Measurements from ENCODE around the gene P2RX1. TPM values are rescaled to one million over a fixed set of nuclear protein-coding genes. Genes with fewer than 3 reads are reported as not detected.

The P2RX1 gene
- total RNA-seq, 1 donor from 2014 or later: not detected

- Mint-ChIP-seq H3K36me3 (ENCODE audit: unreplicated experiment) (no peaks in the 10 kb centered on the region), H3K4me1 (ENCODE audit: unreplicated experiment) (peaks cover 6% of the 10 kb centered on the region), H3K9me3 (ENCODE audit: unreplicated experiment) (no peaks in the 10 kb centered on the region), H3K27ac (ENCODE audit: unreplicated experiment) (no peak overlapping the region), H3K27me3 (ENCODE audit: unreplicated experiment) (no peaks in the 10 kb centered on the region), H3K4me3 (ENCODE audit: unreplicated experiment) (no peak overlapping the region)
- TF ChIP-seq, protein P1, sequence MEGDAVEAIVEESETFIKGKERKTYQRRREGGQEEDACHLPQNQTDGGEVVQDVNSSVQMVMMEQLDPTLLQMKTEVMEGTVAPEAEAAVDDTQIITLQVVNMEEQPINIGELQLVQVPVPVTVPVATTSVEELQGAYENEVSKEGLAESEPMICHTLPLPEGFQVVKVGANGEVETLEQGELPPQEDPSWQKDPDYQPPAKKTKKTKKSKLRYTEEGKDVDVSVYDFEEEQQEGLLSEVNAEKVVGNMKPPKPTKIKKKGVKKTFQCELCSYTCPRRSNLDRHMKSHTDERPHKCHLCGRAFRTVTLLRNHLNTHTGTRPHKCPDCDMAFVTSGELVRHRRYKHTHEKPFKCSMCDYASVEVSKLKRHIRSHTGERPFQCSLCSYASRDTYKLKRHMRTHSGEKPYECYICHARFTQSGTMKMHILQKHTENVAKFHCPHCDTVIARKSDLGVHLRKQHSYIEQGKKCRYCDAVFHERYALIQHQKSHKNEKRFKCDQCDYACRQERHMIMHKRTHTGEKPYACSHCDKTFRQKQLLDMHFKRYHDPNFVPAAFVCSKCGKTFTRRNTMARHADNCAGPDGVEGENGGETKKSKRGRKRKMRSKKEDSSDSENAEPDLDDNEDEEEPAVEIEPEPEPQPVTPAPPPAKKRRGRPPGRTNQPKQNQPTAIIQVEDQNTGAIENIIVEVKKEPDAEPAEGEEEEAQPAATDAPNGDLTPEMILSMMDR (IDR thresholded peaks at IDR 0.05): no peak
- no peak for DNase-seq (ENCODE audit: extremely low spot score, unreplicated experiment)
These were observed 38.9 kb upstream of the P2RX1 start for GRCh38 chr17:3954976-3955672.

DNA sequence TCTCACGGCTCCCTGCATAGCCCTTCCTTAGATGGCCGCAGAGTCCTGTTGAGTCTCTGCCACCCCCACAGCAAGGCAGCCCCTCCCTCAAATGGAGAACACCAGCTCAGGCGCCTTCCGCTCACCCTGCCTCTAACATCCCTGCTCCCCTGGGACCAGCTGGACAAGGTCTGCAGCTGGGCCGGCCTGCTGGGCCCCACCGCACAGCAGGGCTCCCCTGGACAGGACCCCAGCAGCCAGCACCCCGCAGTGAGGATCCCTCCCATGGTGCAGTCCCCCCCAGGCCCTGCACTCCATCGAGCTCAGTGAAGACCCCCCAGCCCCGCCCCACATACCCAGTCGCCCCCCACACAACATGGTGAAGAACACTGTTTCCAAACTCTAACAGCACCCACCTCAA is 37.8 kb upstream of the P2RX1 start:
- TF ChIP-seq, protein P1 (IDR thresholded peaks at IDR 0.05): no peak
- Mint-ChIP-seq H3K4me3 (ENCODE audit: unreplicated experiment) (no peak overlapping the region), H3K4me1 (ENCODE audit: unreplicated experiment) (peaks cover 1% of the 10 kb centered on the region), H3K27ac (ENCODE audit: unreplicated experiment) (no peak overlapping the region), H3K27me3 (ENCODE audit: unreplicated experiment) (no peaks in the 10 kb centered on the region), H3K9me3 (ENCODE audit: unreplicated experiment) (no peaks in the 10 kb centered on the region), H3K36me3 (ENCODE audit: unreplicated experiment) (no peaks in the 10 kb centered on the region)
- no peak for DNase-seq (ENCODE audit: extremely low spot score, unreplicated experiment)

DNA sequence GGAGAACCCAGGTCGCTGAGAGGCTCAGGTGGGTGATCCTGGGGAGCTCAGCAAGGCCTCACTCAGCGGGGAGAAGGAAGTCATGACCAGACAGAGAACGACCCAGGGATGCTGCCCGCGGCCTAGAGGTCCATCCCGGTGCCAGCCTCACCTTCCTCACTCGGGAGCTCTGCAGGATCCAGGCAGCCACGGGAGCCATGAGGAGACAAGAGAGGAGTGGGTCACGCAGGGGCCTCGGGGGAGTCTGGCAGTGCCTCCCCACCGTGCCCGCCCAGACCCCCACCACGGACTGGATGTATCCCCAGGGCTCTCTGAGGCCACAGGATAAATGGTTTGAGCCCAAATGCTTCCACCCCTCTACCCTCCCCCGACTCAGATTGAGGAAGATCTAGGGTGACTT is 37.3 kb upstream of the P2RX1 start:
- Mint-ChIP-seq H3K27me3 (ENCODE audit: unreplicated experiment) (no peaks in the 10 kb centered on the region), H3K9me3 (ENCODE audit: unreplicated experiment) (no peaks in the 10 kb centered on the region), H3K4me1 (ENCODE audit: unreplicated experiment) (no peaks in the 10 kb centered on the region), H3K27ac (ENCODE audit: unreplicated experiment) (no peak overlapping the region), H3K36me3 (ENCODE audit: unreplicated experiment) (no peaks in the 10 kb centered on the region), H3K4me3 (ENCODE audit: unreplicated experiment) (no peak overlapping the region)
- TF ChIP-seq, protein P1 (IDR thresholded peaks at IDR 0.05): no peak
- no peak for DNase-seq (ENCODE audit: extremely low spot score, unreplicated experiment)

GRCh38 chr17:3952186-3952585 is 35.9 kb upstream of the P2RX1 start:
- Mint-ChIP-seq H3K36me3 (ENCODE audit: unreplicated experiment) (no peaks in the 10 kb centered on the region), H3K4me3 (ENCODE audit: unreplicated experiment) (no peak overlapping the region), H3K27ac (ENCODE audit: unreplicated experiment) (no peak overlapping the region), H3K27me3 (ENCODE audit: unreplicated experiment) (no peaks in the 10 kb centered on the region), H3K4me1 (ENCODE audit: unreplicated experiment) (no peaks in the 10 kb centered on the region), H3K9me3 (ENCODE audit: unreplicated experiment) (no peaks in the 10 kb centered on the region)
- no peak for DNase-seq (ENCODE audit: extremely low spot score, unreplicated experiment)
- TF ChIP-seq, protein P1 (IDR thresholded peaks at IDR 0.05): no peak

GRCh38 chr17:3951420-3951819 is 35.2 kb upstream of the P2RX1 start:
- H3K4me3 Mint-ChIP-seq (ENCODE audit: unreplicated experiment): no peak overlapping the region
- no peaks in the 10 kb centered on the region for H3K9me3 Mint-ChIP-seq (ENCODE audit: unreplicated experiment)
- DNase-seq (ENCODE audit: extremely low spot score, unreplicated experiment): no peak
- H3K36me3 Mint-ChIP-seq (ENCODE audit: unreplicated experiment): no peaks in the 10 kb centered on the region
- TF ChIP-seq, protein P1 (IDR thresholded peaks at IDR 0.05): no peak
- H3K4me1 Mint-ChIP-seq (ENCODE audit: unreplicated experiment): no peaks in the 10 kb centered on the region
- H3K27me3 Mint-ChIP-seq (ENCODE audit: unreplicated experiment): no peaks in the 10 kb centered on the region
- no peak overlapping the region for H3K27ac Mint-ChIP-seq (ENCODE audit: unreplicated experiment)

All from osteocyte (in vitro differentiated cells).